ENCODE results near the gene SASH3.

DNA sequence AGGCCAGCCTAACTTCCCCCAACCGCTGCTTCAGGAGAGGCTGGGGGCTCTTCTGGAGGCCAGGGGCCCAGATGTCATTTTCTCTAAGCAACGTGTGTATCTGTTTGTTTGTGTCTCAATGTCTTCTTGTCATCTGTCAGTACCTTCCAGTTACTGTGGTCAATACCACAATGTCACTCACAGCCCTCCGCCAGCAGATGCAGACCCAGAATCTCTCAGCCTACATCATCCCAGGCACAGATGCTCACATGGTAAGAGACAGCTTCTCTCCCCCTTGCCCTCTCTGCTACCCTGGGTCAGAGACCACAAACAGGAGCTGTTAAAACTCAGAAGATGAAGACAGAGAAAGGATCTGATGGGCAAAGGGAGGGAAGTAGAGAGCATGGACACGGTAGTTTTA lies 35.9 kb upstream of the SASH3 start:
- TF ChIP-seq, protein P1, sequence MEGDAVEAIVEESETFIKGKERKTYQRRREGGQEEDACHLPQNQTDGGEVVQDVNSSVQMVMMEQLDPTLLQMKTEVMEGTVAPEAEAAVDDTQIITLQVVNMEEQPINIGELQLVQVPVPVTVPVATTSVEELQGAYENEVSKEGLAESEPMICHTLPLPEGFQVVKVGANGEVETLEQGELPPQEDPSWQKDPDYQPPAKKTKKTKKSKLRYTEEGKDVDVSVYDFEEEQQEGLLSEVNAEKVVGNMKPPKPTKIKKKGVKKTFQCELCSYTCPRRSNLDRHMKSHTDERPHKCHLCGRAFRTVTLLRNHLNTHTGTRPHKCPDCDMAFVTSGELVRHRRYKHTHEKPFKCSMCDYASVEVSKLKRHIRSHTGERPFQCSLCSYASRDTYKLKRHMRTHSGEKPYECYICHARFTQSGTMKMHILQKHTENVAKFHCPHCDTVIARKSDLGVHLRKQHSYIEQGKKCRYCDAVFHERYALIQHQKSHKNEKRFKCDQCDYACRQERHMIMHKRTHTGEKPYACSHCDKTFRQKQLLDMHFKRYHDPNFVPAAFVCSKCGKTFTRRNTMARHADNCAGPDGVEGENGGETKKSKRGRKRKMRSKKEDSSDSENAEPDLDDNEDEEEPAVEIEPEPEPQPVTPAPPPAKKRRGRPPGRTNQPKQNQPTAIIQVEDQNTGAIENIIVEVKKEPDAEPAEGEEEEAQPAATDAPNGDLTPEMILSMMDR (IDR thresholded peaks at IDR 0.05; ENCODE audit: insufficient read depth, low read length, poor library complexity, severe bottlenecking), result no peak
- TF ChIP-seq EZH2phosphoT487 (conservative IDR thresholded peaks at IDR 0.05; ENCODE audit: low read length), result no peak
